Right atrium auricular region (tissue), 2 donors: ENCODE data around the gene SLC7A5. TPM values are rescaled to one million over a fixed set of nuclear protein-coding genes. Genes with fewer than 3 reads are reported as not detected.

ENCODE experiments used
- DNase-seq: peaks from one replicate; pipeline ENCODE4 v3.0.0-alpha.2; 2019; ENCODE audit warnings: low spot score
- H3K27ac ChIP-seq, 2 donors: fragments of 200-600 bp; sonication (generic); 1 replicate in 1 of 2; 2 replicates in 1 of 2; pipeline ENCODE4 v1.5.1; 2016 to 2019
- H3K27me3 ChIP-seq, 2 donors: fragments of 200-600 bp; sonication (generic); one replicate each; pipeline versions ENCODE4 v1.5.1 to v1.6.0; 2017 to 2019
- H3K36me3 ChIP-seq: fragments of 200-600 bp; sonication (generic); one replicate; pipeline ENCODE4 v1.5.1; 2016
- H3K4me1 ChIP-seq, 2 donors: fragments of 200-600 bp; sonication (generic); one replicate each; pipeline versions ENCODE4 v1.5.1 to v1.6.0; 2017 to 2019
- H3K4me3 ChIP-seq, 2 donors: fragments of 200-600 bp; sonication (generic); 1 replicate in 1 of 2; 2 replicates in 1 of 2; pipeline ENCODE4 v1.5.1; 2017 to 2019; ENCODE audit warnings: mild to moderate bottlenecking in 1 of 2, moderate library complexity in 1 of 2
- H3K9me3 ChIP-seq, 2 donors: fragments of 200-600 bp; sonication (generic); one replicate each; pipeline ENCODE4 v1.5.1; 2019
- total RNA-seq, 2 donors: library from RNA; depleted of rRNA; stranded (reverse); fragments of >200 nt; gene quantifications; one replicate each; pipeline ENCODE4 v1.1.0, GENCODE V29; 2016
- TF ChIP-seq, protein P1 (sequence below), 2 donors: fragments of 200-600 bp; sonication (generic); IDR thresholded peaks; one replicate each; pipeline ENCODE4 v1.5.1; 2019; ENCODE audit warnings: antibody characterized with exemption in 2 of 2

The SLC7A5 gene
- total RNA-seq, 2 donors from 2014 or later, result 5.8 to 12.8 TPM

DNA sequence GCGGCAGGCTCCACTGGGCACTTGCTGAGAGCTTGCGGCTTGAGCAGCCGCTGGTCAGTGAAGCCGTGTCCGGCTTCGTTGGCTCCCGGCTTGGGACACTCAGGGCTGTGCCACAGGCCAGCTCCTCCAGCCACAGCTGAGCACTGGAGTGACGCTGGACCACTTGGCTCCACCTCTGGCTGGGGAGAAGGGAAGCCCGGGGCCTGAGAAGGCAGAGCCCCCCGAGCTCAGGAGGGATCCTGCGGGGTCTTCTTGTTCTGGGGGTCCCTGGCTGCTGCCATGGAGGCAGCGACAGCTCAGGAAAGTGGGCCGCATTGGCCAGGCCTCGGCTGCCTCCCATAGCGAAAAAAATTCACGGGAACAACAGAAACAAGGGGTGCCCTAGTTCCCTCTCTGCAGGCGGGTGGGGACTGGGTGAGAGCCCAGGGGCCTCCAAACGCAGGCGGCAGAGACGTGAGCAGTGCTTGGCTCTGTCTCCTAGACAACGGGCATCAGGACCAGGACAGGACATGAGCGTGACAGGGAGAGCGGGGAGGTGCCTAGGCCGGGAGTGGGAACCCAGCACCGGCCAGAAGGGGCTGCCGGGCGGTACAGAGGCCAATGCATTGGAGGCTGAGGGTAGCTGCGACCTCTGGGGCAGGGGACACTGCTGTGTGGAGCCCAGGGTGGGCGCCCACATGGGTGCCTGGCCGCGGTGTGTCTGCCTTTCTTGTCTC lies 37.7 kb downstream of the SLC7A5 start:
- H3K36me3 ChIP-seq, result peaks cover 15% of the 10 kb centered on the region
- DNase-seq, result no peak

DNA sequence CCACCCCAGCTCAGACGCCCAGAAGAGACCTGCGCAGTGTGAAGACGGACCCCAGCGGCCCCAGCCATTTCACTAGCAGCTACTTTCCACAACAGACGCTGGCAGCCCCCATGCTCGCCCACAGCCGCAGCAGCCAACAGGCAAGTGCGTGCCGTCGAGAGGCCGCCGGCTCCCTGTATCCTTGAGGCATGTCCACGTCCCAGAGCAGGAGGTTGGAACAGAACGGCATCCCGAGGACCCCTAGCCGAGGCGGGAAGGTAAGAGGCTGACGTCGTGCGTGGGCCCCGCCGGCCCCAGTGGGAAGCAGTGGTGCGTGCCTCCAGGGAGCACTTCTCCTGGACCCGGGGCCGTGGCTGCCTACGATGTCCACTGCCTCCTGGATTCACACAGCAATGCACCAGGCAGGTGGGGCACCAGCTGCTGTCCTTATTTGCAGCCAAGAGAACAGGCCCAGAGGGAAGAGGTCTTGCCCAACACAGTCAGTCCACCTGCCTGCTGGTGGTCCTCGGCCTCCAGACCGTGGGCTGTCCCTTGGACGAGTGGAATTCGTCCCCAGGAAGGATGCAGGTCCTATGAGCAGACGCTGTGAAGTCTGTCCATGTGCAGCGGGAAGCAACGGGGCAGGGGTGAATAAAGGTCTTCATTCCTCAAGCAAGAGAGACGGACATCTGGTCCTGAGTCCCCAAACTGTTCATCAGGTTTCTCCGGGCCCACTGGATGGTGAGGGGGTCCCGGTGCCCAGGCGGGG lies 38.5 kb downstream of the SLC7A5 start:
- Histone ChIP-seq H3K9me3 (no peaks in the 10 kb centered on the region), H3K36me3 (peaks cover 10% of the 10 kb centered on the region), H3K4me3 (no peak overlapping the region), H3K27me3 (no peaks in the 10 kb centered on the region), H3K27ac (no peak overlapping the region), H3K4me1 (peaks cover 0 to 14% of the 10 kb centered on the region in 2 donors)
- no peak for DNase-seq
- TF ChIP-seq, protein P1, sequence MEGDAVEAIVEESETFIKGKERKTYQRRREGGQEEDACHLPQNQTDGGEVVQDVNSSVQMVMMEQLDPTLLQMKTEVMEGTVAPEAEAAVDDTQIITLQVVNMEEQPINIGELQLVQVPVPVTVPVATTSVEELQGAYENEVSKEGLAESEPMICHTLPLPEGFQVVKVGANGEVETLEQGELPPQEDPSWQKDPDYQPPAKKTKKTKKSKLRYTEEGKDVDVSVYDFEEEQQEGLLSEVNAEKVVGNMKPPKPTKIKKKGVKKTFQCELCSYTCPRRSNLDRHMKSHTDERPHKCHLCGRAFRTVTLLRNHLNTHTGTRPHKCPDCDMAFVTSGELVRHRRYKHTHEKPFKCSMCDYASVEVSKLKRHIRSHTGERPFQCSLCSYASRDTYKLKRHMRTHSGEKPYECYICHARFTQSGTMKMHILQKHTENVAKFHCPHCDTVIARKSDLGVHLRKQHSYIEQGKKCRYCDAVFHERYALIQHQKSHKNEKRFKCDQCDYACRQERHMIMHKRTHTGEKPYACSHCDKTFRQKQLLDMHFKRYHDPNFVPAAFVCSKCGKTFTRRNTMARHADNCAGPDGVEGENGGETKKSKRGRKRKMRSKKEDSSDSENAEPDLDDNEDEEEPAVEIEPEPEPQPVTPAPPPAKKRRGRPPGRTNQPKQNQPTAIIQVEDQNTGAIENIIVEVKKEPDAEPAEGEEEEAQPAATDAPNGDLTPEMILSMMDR (IDR thresholded peaks at IDR 0.05), result no peak

More for the DNA sequence above, 37.7 kb downstream of the SLC7A5 start:
- no peak overlapping the region for H3K27ac ChIP-seq
- H3K4me1 ChIP-seq, result peaks cover 0 to 19% of the 10 kb centered on the region in 2 donors
- TF ChIP-seq, protein P1 (IDR thresholded peaks at IDR 0.05), result no peak
- H3K4me3 ChIP-seq, result no peak overlapping the region
- H3K27me3 ChIP-seq, result no peaks in the 10 kb centered on the region
- no peaks in the 10 kb centered on the region for H3K9me3 ChIP-seq

DNA sequence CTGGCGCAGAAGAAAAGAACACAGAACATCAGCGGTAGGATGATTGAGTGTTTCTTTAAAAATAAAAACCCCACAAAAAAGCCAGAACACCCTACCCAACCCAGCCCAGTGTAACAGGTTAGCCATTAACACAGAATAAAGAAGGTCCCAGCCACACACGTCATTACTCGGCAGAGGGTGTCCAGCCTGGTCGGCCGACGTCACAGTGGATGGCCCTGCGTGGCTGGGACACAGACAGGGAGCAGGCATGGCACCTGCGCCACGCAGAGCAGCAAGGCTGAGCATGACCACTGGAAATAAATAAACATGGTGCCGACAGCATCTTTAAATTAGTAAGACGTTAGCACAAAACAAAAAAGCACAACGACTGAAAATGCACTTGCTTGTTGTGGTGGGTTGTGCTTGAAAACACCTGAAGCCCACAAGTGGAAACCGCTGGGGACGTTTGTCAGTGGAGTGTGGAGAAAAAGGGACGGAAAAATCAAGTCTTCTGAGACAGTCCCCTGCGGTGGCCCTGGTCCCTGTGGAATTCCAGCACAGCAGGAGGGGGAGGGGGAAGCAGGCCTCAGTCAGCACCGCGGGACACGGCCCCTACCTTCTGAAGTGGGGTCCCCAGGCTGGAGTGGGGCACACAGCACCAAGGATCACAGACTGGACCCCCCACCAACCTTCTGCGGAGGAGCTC lies 39.2 kb downstream of the SLC7A5 start:
- peaks cover 8% of the 10 kb centered on the region for H3K36me3 ChIP-seq
- H3K27me3 ChIP-seq, result no peaks in the 10 kb centered on the region
- peaks cover 0 to 13% of the 10 kb centered on the region in 2 donors for H3K4me1 ChIP-seq
- no peak overlapping the region for H3K27ac ChIP-seq
- no peak for DNase-seq
- TF ChIP-seq, protein P1 (IDR thresholded peaks at IDR 0.05), result no peak
- no peak overlapping the region for H3K4me3 ChIP-seq
- H3K9me3 ChIP-seq, result no peaks in the 10 kb centered on the region

DNA sequence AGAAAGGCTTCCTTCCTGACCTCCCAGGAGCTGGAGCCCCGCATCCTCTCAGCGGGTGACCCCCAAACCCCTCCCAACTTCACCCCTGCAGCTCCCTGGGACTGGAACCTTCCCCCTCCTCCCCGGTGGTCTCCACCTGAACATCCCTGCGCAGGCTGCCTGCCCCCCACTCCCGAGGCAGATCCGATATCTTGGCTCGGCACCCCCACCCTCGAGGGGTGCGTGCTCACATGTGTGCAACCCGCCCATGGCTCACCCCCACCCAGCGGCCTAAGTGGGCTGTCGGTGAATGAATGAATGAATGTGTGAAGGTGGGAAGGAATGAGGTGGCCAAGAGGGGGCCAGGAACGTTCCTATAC lies 39.7 kb downstream of the SLC7A5 start:
- no peak overlapping the region for H3K27ac ChIP-seq
- no peaks in the 10 kb centered on the region for H3K27me3 ChIP-seq
- no peaks in the 10 kb centered on the region for H3K9me3 ChIP-seq
- H3K4me1 ChIP-seq, result peaks cover 0 to 8% of the 10 kb centered on the region in 2 donors
- TF ChIP-seq, protein P1 (IDR thresholded peaks at IDR 0.05), result no peak
- DNase-seq, result no peak
- no peak overlapping the region for H3K4me3 ChIP-seq
- H3K36me3 ChIP-seq, result peaks cover 8% of the 10 kb centered on the region

DNA sequence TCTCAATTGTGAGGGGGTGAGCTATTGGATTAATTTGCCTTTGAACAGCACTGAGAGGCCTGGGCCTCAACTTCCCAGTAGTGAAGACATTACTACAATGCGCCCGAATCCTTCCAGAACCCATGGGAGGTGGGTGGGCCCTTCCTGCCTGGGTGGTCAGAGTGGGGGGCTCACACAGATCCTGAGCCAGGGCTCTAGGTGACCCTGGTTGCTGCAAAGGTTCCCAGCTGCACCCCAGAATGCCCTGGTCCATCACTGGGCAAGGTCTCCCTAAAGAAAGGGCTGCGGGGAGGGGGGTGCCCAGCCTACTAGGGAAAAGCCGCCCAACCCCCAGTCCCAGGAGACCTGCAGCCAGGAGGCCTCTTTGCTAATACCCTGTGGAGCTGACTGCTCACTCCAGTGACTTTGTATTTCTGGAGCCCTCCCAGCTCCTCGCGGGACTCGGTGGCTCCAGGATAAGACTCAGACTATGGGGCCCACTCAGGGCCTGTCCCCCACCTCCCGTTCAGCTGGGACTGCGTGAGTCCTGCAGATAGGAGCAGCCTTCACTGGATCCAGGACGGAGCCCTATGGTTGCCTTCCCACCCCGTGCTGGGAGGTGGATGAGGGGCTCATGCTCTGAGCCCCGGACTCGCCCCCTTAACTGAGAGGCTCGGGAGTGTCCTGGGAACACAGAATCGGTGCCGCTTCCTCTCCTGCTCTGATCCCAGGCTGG lies 40.2 kb downstream of the SLC7A5 start:
- H3K36me3 ChIP-seq, result peaks cover 8% of the 10 kb centered on the region
- TF ChIP-seq, protein P1 (IDR thresholded peaks at IDR 0.05), result no peak
- no peaks in the 10 kb centered on the region for H3K9me3 ChIP-seq
- no peaks in the 10 kb centered on the region for H3K27me3 ChIP-seq
- no peak for DNase-seq
- no peak overlapping the region for H3K4me3 ChIP-seq
- no peak overlapping the region for H3K27ac ChIP-seq
- H3K4me1 ChIP-seq, result peaks cover 0 to 2% of the 10 kb centered on the region in 2 donors
